Fibroblast of mammary gland (primary cell): ENCODE results near the gene APBB3.
A peak's percentile ranks its signal among the peaks of the same experiment; 100 is the strongest.

ENCODE experiments used
- DNase-seq: peaks from one replicate; pipeline ENCODE4 v3.0.0-alpha.2; 2010; ENCODE audit warnings: low read depth
- H3K4me3 ChIP-seq: 2 replicates; pipeline ENCODE4 v1.5.1; 2011; ENCODE audit warnings: low read depth, mild to moderate bottlenecking, low read length, moderate library complexity; ENCODE audit not compliant: control insufficient read depth
- CTCF ChIP-seq: conservative IDR thresholded peaks from 2 replicates; pipeline ENCODE4 v1.5.1; 2011; ENCODE audit warnings: low read depth, low read length, inconsistent platforms; ENCODE audit not compliant: control insufficient read depth, insufficient read depth

Gene APBB3

GRCh38 chr5:140557136-140557805 lies 7.1 kb downstream of the APBB3 start, which contains the start of gene SRA1:
TSS of gene SRA1 (minus strand) at chr5:140557473. CDS start at chr5:140557452, 21 bp downstream.
- H3K4me3 ChIP-seq, result peak within 1 kb of the TSS; percentile 84
- DNase-seq, result peak; percentile 83
- TF ChIP-seq CTCF, result no peak

- TF ChIP-seq CTCF, result no peak
- peak overlapping the region; percentile 84 for H3K4me3 ChIP-seq
- peak; percentile 36 for DNase-seq
Measured at GRCh38 chr5:140556438-140556837, 8.0 kb downstream of the APBB3 start.

GRCh38 chr5:140555747-140556312 lies 8.6 kb downstream of the APBB3 start:
- DNase-seq, result no peak
- TF ChIP-seq CTCF, result no peak
- H3K4me3 ChIP-seq, result peak overlapping the region; percentile 84

- TF ChIP-seq CTCF, result no peak
- peak; percentile 76 for DNase-seq
- no peak overlapping the region for H3K4me3 ChIP-seq
Measured at GRCh38 chr5:140554454-140554853, 9.9 kb downstream of the APBB3 start.

GRCh38 chr5:140553657-140554056 lies 10.7 kb downstream of the APBB3 start:
- TF ChIP-seq CTCF, result no peak
- H3K4me3 ChIP-seq, result no peak overlapping the region
- peak; percentile 39 for DNase-seq

- no peak overlapping the region for H3K4me3 ChIP-seq
- no peak for DNase-seq
- no peak for TF ChIP-seq CTCF
Measured at GRCh38 chr5:140551872-140552271, 12.5 kb downstream of the APBB3 start.
